WI38 (cell line): ENCODE results near the gene TSHB.
"Not testable (repeated sequence)": the region's sequence is repeated elsewhere in the genome, so short reads cannot be mapped to it uniquely, and the experiment has no call there.

Source experiments
- H3K4me3 ChIP-seq: 2 replicates; pipeline ENCODE4 v1.5.1; 2011; ENCODE audit warnings: low read depth, mild to moderate bottlenecking, control low read depth, low read length
- TF ChIP-seq, protein P1 (sequence below): IDR thresholded peaks from 2 replicates; pipeline ENCODE4 v1.5.1; 2012; ENCODE audit warnings: low read depth, mild to moderate bottlenecking, control low read depth, low read length

TSHB gene

DNA sequence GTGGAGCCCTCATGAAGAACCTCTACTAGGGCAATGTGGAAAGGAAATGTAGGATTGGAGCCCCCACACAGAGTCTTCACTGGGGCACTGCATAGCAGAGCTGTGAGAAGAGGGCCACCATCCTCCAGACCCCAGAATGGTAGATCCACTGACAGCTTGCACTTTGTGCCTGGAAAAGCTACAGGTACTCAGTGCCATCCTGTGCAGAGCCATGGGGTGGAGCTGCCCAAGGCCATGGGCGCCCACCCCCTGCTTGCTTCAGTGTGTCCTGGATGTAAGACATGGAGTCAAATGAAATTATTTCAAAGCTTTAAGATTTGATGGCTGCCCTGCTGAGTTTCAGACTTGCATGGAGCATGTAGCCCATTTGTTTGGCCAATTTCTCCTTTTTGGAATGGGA lies 17.2 kb upstream of the TSHB start:
- TF ChIP-seq, protein P1, sequence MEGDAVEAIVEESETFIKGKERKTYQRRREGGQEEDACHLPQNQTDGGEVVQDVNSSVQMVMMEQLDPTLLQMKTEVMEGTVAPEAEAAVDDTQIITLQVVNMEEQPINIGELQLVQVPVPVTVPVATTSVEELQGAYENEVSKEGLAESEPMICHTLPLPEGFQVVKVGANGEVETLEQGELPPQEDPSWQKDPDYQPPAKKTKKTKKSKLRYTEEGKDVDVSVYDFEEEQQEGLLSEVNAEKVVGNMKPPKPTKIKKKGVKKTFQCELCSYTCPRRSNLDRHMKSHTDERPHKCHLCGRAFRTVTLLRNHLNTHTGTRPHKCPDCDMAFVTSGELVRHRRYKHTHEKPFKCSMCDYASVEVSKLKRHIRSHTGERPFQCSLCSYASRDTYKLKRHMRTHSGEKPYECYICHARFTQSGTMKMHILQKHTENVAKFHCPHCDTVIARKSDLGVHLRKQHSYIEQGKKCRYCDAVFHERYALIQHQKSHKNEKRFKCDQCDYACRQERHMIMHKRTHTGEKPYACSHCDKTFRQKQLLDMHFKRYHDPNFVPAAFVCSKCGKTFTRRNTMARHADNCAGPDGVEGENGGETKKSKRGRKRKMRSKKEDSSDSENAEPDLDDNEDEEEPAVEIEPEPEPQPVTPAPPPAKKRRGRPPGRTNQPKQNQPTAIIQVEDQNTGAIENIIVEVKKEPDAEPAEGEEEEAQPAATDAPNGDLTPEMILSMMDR: no peak
- H3K4me3 ChIP-seq: no peak overlapping the region

DNA sequence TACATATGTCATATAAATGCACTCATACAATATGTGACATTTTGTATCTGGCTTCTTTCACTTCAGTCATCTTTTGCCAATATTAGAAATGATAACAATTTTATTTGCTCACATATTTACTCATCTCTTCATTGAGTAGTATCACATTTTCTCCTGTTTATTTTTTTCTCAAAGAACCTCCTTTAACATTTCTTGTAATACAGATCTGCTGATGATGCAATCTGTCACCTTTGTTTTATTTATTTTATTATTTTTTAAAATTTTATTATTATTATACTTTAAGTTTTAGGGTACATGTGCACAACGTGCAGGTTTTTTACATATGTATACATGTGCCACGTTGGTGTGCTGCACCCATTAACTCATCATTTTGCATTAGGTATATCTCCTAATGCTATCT lies 15.8 kb upstream of the TSHB start:
- TF ChIP-seq, protein P1: no peak

DNA sequence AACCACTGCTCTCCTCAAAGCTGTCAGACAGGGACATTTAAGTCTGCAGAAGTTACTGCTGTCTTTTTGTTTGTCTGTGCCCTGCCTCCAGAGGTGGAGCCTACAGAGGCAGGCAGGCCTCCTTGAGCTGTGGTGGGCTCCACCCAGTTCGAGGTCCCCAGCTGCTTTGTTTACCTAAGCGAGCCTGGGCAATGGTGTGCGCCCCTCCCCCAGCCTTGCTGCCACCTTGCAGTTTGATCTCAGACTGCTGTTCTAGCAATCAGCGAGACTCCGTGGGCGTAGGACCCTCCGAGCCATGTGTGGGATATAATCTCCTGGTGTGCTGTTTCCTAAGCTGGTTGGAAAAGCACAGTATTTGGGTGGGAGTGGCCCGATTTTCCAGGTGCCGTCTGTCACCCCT lies 10.1 kb upstream of the TSHB start:
- not testable (repeated sequence) for H3K4me3 ChIP-seq

More for the DNA sequence above, 15.8 kb upstream of the TSHB start:
- H3K4me3 ChIP-seq: no peak overlapping the region

DNA sequence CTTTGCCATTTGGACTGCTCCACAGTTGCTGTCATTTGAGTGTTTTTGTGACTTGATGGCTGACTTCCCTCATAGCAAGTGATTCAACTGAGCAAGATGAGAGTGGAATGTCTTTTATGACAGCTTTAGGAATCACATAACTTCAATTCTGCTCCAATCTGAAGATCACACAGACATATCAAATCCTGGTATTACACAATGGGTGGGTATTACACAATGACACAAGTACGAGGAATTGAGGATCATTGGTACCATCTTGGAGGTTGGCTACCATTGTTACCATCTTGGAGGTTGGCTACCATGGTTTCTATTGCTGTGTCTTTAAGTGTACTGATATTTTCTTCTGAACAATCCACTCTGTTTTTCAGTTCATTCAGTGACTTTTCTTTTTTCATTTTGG lies 8.5 kb upstream of the TSHB start:
- TF ChIP-seq, protein P1: no peak
- H3K4me3 ChIP-seq: no peak overlapping the region

DNA sequence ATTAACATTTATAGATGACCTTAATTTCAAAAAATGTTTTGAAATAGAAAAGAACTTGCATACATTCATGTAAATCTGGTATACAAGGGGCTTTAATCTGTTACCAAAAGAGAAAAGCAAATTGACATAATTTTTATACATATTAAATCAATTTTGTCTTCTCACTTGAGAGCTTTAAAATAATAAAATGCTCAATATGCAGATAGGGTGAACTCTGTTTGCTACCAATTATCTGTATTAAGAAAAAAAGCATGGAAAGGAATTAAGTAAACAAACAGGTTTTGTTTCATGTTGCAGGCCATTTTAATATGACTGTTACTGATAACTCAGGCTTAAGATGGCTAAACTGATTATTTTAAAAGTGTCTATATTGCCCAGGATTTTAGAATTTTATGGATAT lies 6.0 kb upstream of the TSHB start:
- H3K4me3 ChIP-seq: no peak overlapping the region
- TF ChIP-seq, protein P1: no peak

DNA sequence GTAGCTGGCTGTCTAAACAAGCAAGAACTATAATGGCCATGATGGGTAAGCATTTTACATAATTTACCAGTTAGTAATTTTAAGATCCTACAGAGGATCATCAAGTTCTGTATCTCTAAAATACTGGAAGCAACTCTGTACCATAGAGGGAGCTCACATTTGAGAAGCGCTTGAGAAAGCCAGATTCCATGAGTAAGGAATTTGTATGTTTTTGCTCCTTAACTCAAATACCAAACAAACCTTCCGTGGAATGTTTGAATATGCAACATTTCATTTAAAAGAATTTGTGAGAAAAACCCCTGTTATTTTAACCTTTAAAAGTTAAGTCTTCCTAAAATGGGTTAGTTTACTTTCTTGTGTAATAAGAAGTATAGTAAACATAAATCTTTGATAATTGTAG lies 2.0 kb downstream of the TSHB start:
- no peak overlapping the region for H3K4me3 ChIP-seq
- TF ChIP-seq, protein P1: no peak

DNA sequence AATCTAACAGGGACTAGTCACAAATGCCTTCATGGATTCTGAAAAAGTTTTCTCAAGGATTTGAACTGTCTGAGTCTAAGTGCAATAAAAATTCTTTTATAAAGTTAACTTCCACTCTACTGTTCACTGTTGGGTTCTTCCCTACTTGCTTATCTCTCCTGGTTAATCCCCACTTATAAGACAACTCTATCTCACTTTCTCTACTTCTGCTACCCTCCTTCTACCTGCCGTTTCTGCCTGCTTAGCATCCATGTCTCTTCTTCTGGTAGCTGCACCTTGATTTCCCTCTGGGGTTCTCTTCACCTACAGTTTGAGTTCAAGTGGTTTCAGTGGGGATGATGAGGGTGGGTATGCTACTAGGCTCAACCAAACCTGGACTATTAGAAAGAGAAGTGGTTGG lies 6.0 kb downstream of the TSHB start:
- no peak overlapping the region for H3K4me3 ChIP-seq
- TF ChIP-seq, protein P1: no peak

DNA sequence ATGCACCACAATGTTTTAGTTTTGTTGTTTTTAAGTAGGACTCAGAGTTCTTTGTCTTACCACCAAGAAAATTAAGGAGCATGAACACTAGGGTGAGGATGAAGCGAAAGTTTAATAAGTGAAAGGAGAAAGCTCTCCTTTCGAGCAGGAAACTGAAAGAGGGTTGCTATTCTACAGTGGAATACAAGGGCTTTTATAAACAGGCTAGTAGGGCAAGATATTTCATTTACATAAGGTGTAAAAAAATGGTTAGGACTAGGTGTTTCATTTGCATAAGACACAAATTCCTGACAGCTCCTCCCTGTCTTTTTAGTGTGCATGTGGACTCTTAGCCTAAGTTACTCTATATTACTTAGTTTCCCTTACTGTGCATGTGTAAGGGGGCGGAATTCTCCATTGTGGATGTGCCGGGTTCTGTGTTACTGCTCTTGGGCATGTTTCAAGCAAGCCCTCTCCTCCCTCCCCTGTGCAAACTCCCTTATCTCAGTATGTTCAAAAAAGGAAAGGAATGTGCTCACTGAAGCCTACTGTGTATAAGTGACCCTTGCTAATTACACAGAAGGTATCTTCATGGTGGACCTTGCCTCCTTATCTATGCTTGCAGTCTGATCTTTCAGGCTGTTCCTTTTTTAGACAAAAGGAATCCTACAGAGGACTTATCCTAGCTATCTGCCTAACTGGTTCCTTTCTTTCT lies 7.3 kb downstream of the TSHB start:
- TF ChIP-seq, protein P1: no peak
- no peak overlapping the region for H3K4me3 ChIP-seq
